ENCODE results near the gene ASCL3.

DNA sequence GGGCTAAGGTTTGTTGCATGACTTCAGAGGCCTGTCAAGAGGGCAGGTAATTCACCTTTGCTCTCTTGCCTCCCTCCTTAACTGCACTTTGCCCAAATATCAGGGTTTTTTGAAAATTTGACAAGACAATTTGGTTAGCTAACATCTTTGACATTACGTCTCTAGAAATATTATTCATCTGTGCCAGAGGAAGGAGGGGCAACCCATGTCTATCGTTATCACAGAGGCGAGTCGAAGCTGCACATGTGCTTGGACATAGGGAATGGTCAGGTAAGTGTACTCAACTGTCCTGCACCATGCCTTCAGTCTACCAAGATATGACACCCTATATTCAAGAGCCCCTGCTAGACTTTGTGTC lies 28.2 kb downstream of the ASCL3 start:
- TF ChIP-seq, protein P1, sequence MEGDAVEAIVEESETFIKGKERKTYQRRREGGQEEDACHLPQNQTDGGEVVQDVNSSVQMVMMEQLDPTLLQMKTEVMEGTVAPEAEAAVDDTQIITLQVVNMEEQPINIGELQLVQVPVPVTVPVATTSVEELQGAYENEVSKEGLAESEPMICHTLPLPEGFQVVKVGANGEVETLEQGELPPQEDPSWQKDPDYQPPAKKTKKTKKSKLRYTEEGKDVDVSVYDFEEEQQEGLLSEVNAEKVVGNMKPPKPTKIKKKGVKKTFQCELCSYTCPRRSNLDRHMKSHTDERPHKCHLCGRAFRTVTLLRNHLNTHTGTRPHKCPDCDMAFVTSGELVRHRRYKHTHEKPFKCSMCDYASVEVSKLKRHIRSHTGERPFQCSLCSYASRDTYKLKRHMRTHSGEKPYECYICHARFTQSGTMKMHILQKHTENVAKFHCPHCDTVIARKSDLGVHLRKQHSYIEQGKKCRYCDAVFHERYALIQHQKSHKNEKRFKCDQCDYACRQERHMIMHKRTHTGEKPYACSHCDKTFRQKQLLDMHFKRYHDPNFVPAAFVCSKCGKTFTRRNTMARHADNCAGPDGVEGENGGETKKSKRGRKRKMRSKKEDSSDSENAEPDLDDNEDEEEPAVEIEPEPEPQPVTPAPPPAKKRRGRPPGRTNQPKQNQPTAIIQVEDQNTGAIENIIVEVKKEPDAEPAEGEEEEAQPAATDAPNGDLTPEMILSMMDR (IDR thresholded peaks at IDR 0.05; ENCODE audit: insufficient read depth, low read depth, low read length): no peak
- TF ChIP-seq EZH2 (IDR thresholded peaks at IDR 0.05; ENCODE audit: insufficient read depth, low read length): no peak

Measured in astrocyte (in vitro differentiated cells and primary cell).